ENCODE results near the gene MRPS18A.

DNA sequence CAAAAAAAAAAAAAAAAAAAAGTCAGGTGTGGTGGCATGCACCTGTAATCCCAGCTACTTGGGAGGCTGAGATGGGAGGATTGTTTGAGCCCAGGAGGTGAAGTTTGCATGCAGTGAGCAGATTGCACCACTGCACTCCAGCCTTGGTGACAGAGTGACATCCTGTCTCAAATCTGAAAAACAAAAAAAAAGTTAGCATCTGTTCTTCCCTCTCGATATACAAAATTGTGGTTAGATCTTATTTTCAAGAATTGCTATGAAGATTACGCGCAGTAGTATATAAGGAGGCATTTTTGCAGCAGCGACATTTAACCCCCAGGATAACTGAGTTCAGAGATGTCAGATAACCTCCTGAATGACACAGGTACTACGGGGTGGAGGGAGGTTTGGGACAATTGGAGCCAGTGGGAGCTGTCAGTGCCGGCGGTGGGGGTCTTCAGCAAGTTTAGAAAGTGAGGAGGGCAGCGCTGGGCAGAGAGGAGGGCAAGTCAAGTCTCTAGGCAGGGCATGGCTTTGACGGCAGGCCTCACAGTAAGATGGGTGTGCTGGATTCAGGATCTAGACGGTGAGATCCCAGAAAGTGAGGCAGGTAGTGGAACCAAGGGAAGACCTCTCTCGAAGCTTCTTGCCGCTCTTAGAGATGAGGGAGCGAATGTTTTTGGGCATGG is 26.2 kb upstream of the MRPS18A start:
- TF ChIP-seq CTCF (IDR thresholded peaks at IDR 0.05; ENCODE audit: control extremely low read depth in 1 of 3, insufficient read depth in 1 of 3, low read depth in 1 of 3, low read length in 3 of 3) (no peak), POLR2AphosphoS5 (IDR thresholded peaks at IDR 0.05; ENCODE audit: low read depth, low read length) (no peak), SP1 (IDR thresholded peaks at IDR 0.05; ENCODE audit: low read depth, low read length) (no peak), RAD21 (IDR thresholded peaks at IDR 0.05 in 1 of 2, conservative IDR thresholded peaks at IDR 0.05 in 1 of 2; ENCODE audit: low read depth in 2 of 2, low read length in 2 of 2) (no peak), GABPA (IDR thresholded peaks at IDR 0.05; ENCODE audit: borderline replicate concordance, insufficient read depth, low read length) (no peak), HDAC2 (IDR thresholded peaks at IDR 0.05; ENCODE audit: borderline replicate concordance in 1 of 2, low read depth in 2 of 2, low read length in 2 of 2) (no peak), E2F6 (IDR thresholded peaks at IDR 0.05) (no peak), CREB1 (IDR thresholded peaks at IDR 0.05) (no peak), EP300 (IDR thresholded peaks at IDR 0.05; ENCODE audit: borderline replicate concordance in 1 of 2, low read depth in 2 of 2, low read length in 2 of 2) (no peak), SIN3A (conservative IDR thresholded peaks at IDR 0.05 in 1 of 2, IDR thresholded peaks at IDR 0.05 in 1 of 2; ENCODE audit: low read depth in 1 of 2, low read length in 2 of 2) (no peak), TEAD4 (IDR thresholded peaks at IDR 0.05; ENCODE audit: low read depth, low read length) (no peak), NRF1 (IDR thresholded peaks at IDR 0.05; ENCODE audit: low read depth, low read length) (no peak)
- TF ChIP-seq, protein P1, sequence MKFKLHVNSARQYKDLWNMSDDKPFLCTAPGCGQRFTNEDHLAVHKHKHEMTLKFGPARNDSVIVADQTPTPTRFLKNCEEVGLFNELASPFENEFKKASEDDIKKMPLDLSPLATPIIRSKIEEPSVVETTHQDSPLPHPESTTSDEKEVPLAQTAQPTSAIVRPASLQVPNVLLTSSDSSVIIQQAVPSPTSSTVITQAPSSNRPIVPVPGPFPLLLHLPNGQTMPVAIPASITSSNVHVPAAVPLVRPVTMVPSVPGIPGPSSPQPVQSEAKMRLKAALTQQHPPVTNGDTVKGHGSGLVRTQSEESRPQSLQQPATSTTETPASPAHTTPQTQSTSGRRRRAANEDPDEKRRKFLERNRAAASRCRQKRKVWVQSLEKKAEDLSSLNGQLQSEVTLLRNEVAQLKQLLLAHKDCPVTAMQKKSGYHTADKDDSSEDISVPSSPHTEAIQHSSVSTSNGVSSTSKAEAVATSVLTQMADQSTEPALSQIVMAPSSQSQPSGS (IDR thresholded peaks at IDR 0.05; ENCODE audit: low read length): no peak
- TF ChIP-seq, protein P2, sequence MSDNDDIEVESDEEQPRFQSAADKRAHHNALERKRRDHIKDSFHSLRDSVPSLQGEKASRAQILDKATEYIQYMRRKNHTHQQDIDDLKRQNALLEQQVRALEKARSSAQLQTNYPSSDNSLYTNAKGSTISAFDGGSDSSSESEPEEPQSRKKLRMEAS (IDR thresholded peaks at IDR 0.05): no peak

Measured in H1 (cell line).